HG03139 (cell line): ENCODE data around the gene ATF1.
"Not testable (repeated sequence)": the region's sequence is repeated elsewhere in the genome, so short reads cannot be mapped to it uniquely, and the experiment has no call there.

ENCODE experiments used
- ATAC-seq: cut with Tn5 transposase; IDR thresholded peaks from one replicate; pipeline ENCODE4 v1.9.1; 2021; ENCODE audit not compliant: unreplicated experiment

The ATF1 gene

DNA sequence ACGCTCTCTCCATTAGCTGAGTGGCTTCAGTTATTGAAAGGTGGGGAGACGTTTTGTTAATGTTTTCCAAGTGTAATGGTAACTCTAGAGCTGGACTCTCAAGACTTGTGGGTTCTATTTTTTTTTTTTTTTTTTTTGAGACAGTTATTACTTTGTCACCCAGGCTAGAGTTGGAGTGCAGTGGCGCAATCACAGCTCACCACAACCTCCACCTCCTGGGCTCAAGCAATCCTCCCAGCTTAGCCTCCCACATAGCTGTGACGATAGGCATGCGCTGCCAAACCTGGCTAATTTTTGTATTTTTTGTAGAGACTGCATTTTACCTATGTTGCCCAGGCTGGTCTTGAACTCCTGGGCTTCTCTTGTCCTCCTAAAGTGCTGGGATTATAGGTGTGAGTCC is 26.2 kb downstream of the ATF1 start:
- no peak for ATAC-seq

DNA sequence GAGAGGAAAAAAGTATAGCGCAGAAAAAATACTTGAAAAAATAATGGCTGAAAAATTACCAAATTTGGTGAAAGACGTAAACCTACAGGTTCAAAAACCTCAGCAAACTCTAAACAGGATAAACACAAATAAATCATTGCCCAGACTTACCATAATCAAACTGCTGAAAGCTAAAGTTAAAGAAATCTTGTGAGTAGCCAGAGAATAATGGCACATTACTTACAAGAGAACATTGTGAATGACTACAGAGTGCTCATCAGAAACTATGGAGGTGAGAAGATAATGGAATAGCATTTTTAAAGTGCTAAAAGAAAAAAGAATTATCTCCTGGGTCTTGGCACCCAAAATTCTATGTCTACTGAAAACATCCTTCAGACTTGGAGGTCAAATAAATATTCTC is 36.0 kb downstream of the ATF1 start:
- no peak for ATAC-seq

DNA sequence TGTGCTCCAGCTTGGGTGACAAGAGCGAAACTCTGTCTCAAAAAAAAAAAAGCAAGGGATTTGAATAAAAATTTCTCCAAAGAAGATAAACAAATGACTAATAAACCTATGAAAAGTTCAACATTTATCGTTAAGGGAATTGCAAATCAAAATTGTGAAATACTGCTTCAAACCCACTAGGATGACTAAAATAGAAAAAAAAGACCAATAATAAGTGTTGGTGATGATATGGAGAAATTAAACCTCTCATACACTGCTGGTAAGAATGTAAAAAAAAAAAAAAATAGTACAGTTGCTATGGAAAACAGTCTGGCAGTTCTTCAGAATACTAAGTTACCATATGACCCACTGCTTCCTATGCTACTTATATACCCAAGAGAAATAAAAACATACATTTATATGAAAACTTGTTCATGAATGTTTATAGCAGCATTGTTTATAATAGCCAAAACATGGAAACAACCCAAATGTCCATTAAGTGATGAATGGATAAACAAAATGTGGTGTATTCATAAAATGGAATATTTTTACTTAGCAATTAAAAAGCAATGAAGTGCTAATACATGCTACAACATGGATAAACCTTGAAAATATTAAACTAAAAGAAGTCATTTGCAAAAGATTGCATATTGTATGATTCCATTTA is 39.5 kb downstream of the ATF1 start:
- ATAC-seq, result no peak

DNA sequence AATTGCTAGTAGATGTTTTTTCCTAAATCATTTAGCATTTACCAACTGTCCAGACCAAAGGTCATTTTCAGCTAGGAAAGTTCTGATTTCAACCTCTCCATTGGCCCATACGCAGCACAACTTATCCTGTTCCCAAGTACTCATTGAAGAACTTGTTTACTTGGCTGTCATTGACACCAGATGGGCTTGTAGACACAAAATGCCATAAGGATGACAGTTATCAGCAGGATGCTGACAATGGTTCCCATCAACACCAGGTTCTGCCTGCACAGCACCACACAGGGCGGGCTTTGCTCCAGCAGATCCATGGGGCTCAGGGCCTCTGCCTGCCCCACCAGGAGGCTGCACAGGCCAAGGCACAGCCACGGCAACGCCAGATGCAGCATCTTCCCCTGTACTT is 42.3 kb downstream of the ATF1 start:
- no peak for ATAC-seq

DNA sequence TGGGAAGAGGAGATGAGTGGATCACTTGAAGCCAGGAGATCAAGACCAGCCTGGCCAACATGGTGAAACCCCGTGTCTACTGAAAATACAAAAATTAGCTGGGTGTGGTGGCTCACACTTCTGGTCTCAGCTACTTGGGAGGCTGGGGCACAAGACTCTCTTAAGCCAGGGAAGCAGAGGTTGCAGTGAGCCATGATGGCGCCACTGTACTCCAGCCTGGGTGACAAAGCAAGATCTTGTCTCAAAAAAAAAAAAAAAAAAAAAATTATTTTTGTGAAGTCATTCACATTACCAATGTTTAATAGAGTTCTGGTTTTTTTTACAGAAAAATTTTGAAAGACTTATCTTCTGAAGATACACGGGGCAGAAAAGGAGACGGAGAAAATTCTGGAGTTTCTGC is 45.2 kb downstream of the ATF1 start:
- not testable (repeated sequence) for ATAC-seq

DNA sequence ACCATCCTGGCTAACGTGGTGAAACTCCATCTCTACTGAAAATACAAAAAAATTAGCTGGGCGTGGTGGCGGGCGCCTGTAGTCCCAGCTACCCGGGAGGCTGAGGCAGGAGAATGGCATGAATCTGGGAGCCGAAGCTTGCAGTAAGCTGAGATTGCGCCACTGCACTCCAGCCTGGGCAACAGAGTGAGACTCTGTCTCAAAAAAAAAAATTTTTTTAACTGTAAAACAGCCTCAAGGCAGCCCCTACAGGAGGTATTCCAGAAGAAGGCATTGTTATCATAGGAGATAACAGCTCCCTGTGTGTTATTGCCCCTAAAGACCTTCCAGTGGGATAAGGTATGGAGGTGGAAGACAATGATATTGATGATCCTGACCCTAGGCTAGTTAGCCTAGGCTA is 51.0 kb downstream of the ATF1 start:
- not testable (repeated sequence) for ATAC-seq

DNA sequence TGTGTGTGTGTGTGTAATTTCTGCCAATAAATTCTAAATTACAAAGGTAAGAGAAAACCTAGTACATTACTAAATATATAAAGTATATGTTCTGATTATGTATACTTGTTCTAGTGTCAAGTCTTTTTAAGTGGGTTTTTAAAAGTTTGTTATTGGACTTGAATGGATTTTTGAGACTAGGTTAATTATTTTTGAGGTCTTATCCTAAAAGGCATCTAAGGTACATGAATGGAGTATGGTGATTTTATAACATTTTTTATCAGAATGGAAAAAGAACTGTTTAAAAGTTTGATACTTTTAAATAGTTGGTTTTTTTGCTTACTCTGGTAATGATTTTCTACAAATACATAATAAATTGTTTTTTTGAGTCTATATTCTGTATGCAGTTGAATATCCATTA is 56.3 kb downstream of the ATF1 start:
- ATAC-seq, result no peak

DNA sequence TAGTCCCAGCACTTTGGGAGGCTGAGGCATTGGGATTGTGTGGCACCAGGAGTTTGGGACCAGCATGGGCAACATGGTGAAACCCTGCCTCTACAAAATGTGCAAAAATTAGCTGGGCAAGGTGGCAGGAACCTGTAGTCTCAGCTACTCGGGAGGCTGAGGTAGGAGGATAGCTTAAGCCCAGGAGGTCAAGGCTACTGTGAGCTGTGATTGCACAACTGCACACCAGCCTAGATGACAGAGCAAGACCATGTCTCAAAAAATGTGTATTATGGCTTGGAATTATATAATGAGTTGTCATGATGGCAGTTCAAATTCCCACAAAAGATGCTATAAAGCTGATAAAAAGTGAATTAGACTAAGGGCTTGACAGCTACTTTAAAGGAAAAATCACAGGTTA is 58.2 kb downstream of the ATF1 start:
- no peak for ATAC-seq

DNA sequence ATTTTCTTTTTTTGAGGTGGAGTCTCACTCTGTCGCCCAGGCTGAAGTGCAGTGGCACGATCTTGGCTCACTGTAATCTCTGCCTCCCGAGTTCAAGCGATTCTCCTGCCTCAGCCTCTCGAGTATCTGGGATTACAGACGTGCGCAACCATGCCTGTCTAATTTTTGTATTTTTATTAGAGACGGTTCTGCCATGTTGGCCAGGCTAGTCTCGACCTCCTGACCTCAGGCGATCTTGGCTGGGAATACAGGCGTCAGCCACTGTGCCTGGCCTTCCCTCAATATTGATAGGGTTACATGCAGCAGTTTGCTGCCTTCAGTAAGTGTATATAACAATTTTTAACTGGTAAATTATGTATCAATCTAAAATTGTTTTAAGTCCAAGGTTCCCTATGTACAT is 59.8 kb downstream of the ATF1 start:
- not testable (repeated sequence) for ATAC-seq

DNA sequence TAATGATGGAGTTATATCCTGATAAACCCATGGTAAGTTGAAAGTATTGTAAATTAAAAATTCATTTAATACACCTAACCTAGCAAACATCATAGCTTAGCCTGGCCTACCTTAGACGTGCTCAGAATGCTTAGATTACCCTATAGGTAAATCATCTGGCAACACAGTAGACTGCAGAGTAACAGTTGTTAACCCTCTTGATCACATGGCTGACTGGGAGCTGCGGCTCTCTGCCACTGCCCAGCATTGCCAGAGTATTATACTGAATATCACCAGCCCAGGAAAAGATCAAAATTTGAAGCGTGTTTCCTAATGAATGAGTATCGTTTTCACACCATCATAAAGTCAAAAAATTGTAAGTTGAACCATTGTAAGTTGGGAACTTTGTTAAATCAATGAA is 61.0 kb downstream of the ATF1 start:
- ATAC-seq, result no peak

DNA sequence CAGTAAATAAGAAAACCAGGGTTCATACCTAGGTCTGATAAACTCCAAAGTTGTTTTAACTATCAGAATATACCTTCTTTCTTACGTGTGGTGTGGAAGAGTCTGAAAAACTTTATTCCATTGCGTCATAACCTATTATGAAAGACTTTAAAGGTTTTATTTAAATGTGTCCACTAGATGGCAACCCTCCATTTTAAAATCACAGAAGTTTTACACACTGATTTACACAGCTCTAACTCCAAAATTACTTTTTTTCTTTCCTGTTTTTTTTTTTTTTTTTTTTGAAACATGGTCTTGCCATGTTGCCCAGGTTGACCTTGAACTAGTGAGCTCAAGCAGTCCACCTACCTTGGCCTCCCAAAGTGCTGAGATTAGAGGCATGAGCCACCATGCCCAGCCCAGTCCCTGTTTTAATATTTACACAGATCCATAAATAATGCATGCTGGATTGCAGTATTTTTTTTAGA is 61.5 kb downstream of the ATF1 start:
- ATAC-seq, result no peak

DNA sequence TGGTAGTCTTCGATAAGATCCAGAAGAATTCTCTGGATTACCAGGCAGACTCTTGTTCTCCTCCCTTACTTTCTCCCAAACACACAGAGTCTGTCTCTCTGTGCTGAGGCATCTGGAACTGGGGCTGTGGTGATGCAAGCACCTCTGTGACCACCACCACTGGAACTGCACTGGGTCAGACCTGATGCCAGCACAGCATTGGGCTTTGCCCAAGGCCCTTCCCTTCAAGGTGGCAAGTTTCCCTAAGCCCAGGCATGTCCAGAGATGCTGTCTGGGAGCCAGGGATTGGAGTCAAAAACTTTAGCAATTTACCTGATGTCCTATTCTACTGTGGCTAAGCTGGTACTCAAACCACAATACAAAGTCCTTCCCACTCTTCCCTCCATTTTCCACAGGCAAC is 64.2 kb downstream of the ATF1 start:
- no peak for ATAC-seq

DNA sequence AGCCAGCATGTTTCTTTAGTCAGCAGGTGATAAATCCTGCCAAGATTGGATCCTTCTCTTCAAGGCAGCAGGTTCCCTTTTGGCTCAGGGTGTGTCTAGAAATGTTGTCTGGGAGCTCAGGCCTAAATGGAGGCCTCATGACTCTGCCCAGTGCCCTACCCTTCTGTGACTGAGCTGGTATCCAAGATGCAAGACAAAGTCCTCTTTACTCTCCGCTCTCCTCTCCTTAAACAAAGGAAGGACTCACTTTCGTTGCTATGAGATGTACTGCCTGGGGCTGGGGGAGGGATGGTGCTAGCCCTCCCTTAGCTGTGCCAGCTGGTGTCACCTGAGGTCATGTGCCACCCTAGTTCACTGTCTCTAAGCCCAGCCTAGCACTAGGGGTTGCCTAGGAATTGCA is 65.0 kb downstream of the ATF1 start:
- ATAC-seq, result no peak

DNA sequence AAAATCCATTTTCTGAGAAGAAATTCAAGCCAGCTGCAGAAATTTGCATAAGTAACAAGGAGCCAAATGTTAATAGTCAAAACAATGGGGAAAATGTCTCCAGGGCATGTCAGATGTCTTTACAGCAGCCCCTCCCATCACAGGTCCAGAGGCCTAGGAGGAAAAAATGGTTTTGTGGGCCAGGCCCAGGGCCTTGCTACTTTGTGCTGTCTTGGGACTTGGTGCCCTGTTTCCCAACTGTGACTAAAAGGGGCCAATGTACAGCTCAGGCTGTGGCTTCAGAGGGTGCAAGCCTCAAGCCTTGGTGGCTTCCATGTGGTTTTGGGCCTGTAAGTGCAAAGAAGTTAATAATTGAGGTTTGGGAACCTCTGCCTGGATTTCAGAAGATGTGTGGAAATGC is 69.9 kb downstream of the ATF1 start:
- ATAC-seq, result not testable (repeated sequence)

DNA sequence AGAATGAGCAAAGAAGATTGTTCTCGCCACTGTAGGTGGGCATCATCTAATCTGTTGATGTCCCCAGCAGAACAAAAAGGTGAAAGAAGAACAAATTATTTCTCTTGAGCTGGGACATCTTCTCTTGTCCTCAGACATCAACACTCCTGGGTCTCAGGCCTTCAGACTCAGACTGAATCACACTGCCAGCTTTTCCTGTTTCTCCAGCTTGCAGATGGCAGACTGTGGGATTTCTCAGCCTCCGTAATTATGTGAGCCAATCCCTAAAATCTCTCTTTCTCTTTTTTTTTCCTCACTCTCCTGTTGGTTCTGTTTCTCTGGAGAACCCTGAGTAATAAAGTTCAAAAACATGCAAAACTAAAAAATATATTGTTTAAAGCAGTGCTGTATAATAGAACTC is 75.1 kb downstream of the ATF1 start:
- ATAC-seq, result no peak

DNA sequence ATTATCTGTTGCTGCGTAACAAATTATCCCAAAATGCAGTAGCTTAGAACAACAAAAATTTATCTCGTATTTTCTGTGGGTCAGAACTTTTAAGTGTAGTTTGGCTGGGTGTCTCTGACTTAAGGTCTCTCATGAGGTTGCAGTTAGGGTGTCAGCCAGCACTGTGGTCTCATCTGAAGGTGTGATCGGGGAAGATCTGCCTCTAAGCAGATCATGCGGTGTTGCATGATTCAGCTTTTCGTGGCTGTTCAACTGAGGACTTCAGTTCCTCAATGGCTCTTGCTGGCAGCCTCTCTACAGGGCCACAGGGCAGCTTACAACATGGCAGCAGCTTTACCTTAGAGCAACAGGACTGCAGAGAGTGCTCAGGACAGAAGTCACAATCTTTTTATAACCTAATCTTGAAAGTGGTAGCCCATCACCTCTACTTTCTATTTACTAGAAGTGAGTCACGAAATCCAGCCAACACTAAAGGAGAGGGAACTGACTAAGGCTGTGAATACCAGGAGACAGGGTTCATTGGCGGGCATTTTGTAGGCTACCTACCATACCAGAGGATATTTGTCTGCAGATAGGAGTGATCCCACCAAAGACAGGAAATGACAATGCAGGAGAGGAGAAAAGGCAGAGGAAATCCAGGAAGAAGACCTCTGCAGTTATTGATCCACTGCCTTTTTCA is 77.0 kb downstream of the ATF1 start:
- ATAC-seq, result no peak

DNA sequence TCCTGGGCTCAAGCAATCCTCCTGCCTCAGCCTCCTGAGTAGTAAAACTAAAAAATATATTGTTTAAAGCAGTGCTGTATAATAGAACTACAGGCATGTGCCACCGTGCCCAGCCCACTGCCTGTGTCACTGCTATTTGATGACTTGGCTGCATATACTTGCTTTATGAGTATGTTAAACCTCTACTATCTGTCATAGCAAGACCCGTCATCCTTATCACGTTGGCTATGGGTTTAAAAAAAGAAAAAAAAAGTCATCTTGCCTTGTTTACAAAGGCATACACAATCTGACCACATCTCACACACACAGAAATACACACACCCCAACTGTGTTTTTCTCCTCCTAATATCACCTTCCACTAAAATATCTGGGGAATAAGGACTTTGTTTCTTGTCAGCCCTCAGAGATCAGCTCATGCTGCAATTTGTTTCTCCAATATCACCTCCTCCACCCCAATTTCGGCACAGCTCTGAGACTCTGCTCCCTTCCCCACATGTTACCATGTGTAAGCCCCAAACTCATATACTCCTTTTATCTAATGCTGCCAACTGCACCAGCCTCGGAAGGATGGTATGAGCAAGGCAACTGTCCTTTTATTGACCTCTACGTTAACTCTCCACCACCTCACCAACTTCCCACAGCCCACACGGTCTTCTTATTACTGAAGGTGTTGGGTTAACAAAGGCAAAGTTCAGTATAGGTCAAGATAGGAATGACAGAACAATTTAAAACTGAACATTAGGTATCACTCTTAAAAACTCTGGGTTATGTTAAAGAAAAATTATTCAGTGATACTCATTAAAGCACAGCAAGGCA is 78.0 kb downstream of the ATF1 start:
- ATAC-seq, result no peak

DNA sequence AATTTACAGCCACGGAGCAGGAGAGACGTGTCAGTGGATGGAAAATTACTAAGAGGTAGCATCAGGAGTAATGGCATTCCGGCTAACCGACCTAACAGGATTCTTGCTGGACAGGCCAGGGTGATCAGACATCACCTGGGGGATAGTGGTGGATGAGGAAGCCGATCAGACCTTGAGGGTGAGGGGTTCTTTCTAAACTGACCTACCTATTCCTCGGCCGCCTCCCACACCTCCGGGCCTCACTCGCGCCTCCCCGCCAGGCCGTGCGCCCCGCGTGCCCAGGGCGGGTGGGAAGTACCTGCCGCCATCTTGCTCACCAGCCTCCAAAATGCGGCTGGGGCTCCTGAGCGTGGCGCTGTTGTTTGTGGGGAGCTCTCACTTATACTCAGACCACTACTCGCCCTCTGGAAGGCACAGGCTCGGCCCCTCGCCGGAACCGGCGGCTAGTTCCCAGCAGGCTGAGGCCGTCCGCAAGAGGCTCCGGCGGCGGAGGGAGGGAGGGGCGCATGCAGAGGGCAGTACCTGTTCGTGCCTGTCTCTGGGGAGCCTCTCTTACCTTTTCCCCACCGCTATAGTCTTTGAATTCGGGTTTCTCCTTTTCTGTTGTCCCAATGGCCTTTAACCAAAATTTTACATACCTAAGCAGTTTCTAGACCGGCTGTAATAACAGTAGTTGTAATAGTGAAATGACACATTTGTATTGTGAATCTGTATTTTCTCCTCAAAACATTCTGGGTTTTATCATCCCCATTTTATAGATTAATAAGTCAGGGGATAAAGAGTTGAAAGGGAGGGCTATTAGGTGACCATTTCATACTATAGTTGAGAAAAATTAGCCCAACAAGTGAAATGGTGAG is 79.0 kb downstream of the ATF1 start, which contains the start of gene TMPRSS12:
TMPRSS12 (plus strand) TSS at position 290 of the 857 bp plus-strand sequence; CDS start at position 329, 39 bp downstream.
- ATAC-seq, result no peak

DNA sequence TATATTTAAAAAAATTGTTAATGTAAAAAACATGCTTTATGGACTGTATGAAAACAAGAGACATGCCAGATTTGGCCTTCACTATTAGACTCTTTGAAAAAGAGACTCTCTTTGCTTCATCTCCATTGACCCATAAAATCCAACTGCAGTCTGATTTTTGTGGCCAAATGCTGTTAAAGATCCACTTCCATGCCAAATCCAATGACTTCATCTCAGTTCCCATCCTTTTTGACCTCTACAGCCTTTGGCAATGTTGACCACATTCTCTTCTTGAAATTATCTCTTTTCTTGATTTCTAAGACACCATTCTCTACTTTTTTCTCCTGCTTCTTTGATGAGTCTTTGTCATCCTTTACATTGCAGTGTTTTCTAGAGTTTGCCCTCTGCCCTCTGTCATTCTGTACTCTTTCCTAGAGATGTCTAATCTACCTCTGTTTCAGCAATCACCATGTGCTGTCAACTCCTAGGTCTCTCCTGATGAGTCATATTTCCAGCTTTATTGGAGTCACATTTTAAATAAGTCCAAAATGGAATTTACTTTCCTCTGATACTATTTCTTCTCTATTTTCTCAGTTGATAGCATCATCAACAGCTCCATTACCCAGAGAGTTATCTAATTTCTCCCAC is 81.2 kb downstream of the ATF1 start:
- no peak for ATAC-seq

DNA sequence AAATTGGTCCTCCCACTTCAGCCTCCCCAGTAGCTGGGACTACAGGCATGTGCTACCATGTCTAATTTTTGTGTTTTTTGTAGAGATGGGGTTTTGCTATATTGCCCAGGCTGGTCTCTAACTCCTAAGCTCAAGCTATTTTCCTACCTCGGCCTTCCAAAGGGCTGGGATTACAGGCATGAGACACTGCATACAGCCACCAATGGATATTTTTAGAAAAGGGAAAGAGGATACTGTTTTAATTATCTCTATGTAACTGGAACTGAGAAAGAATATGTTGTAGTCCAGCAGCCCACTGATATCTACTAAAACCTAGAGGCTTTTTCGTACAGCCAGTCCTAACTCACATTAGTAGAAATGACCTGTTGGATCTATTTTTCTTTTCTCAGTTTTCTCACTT is 85.1 kb downstream of the ATF1 start:
- no peak for ATAC-seq
